ENCODE measurements around the gene SIGLEC12. TPM values are rescaled to one million over a fixed set of nuclear protein-coding genes. Genes with fewer than 3 reads are reported as not detected.

The SIGLEC12 gene
- total and polyA plus RNA-seq, 2 donors (not counting 3 experiments of a cell fraction or from before 2014, with no cell fraction given) = not detected

- dilution Hi-C loops (cut with MboI; ENCODE audit: extremely low pct_ligation_motif_present, low sequenced_read_pairs) = no loop called here
- FAIRE-seq (no peak), DNase-seq (ENCODE audit: low read depth, low spot score) (no peak)
- Histone ChIP-seq H3K27ac (ENCODE audit: insufficient read depth, low read depth, low read length) (no peak overlapping the region), H3K9ac (replicated peaks; ENCODE audit: extremely low read depth, insufficient read depth, low read length) (no peak overlapping the region), H3K9me1 (replicated peaks; ENCODE audit: control insufficient read depth, extremely low read depth, insufficient read depth, low read length) (no peaks in the 10 kb centered on the region), H3K79me2 (ENCODE audit: control insufficient read depth, insufficient read depth, low read length) (no peaks in the 10 kb centered on the region), H3K4me2 (ENCODE audit: insufficient read depth, low read length) (no peak overlapping the region), H2AFZ (ENCODE audit: low read depth, low read length) (no peak overlapping the region), H3K4me3 (replicated peaks in 1 of 3; ENCODE audit: insufficient read depth in 1 of 3, low read depth in 1 of 3, low read length in 3 of 3) (no peak overlapping the region), H3K36me3 (ENCODE audit: control insufficient read depth in 2 of 2, extremely low read depth in 1 of 2, insufficient read depth in 2 of 2, low read length in 2 of 2) (no peaks in the 10 kb centered on the region), H3K9me3 (replicated peaks; ENCODE audit: control insufficient read depth, insufficient read depth, low read length) (no peaks in the 10 kb centered on the region), H3K27me3 (ENCODE audit: control insufficient read depth in 2 of 2, insufficient read depth in 2 of 2, low read length in 2 of 2) (no peaks in the 10 kb centered on the region), H4K20me1 (replicated peaks; ENCODE audit: control insufficient read depth, extremely low read depth, insufficient read depth, low read length) (no peaks in the 10 kb centered on the region), H3K4me1 (ENCODE audit: control insufficient read depth, extremely low read depth, insufficient read depth, low read length) (no peaks in the 10 kb centered on the region)
- POLR2A ChIA-PET = no interaction called here
- no peak for TF ChIP-seq FOS (IDR thresholded peaks at IDR 0.05; ENCODE audit: borderline replicate concordance, insufficient read depth, low read length)
- no peak for TF ChIP-seq POLR2A (IDR thresholded peaks at IDR 0.05; ENCODE audit: low read depth, low read length)
- TF ChIP-seq EZH2 (IDR thresholded peaks at IDR 0.05; ENCODE audit: borderline replicate concordance, low read depth, low read length, severe bottlenecking) = no peak
- BruUV-seq (replicated peaks) = no TSS peak
- CTCF ChIA-PET = no interaction called here
- intact Hi-C loops (cut with micrococcal nuclease) = no loop called here
Observed at GRCh38 chr19:51488491-51488890, 13.1 kb downstream of the SIGLEC12 start.

- Histone ChIP-seq H3K36me3 (ENCODE audit: control insufficient read depth in 2 of 2, extremely low read depth in 1 of 2, insufficient read depth in 2 of 2, low read length in 2 of 2) (no peaks in the 10 kb centered on the region), H4K20me1 (replicated peaks; ENCODE audit: control insufficient read depth, extremely low read depth, insufficient read depth, low read length) (no peaks in the 10 kb centered on the region), H3K9me3 (replicated peaks; ENCODE audit: control insufficient read depth, insufficient read depth, low read length) (no peaks in the 10 kb centered on the region), H3K27me3 (ENCODE audit: control insufficient read depth in 2 of 2, insufficient read depth in 2 of 2, low read length in 2 of 2) (no peaks in the 10 kb centered on the region), H3K9me1 (replicated peaks; ENCODE audit: control insufficient read depth, extremely low read depth, insufficient read depth, low read length) (no peaks in the 10 kb centered on the region), H3K79me2 (ENCODE audit: control insufficient read depth, insufficient read depth, low read length) (no peaks in the 10 kb centered on the region), H3K9ac (replicated peaks; ENCODE audit: extremely low read depth, insufficient read depth, low read length) (no peak overlapping the region), H3K4me2 (ENCODE audit: insufficient read depth, low read length) (no peak overlapping the region), H2AFZ (ENCODE audit: low read depth, low read length) (no peak overlapping the region), H3K4me1 (ENCODE audit: control insufficient read depth, extremely low read depth, insufficient read depth, low read length) (no peaks in the 10 kb centered on the region), H3K27ac (ENCODE audit: insufficient read depth, low read depth, low read length) (no peak overlapping the region), H3K4me3 (replicated peaks in 1 of 3; ENCODE audit: insufficient read depth in 1 of 3, low read depth in 1 of 3, low read length in 3 of 3) (no peak overlapping the region)
- no peak for TF ChIP-seq FOS (IDR thresholded peaks at IDR 0.05; ENCODE audit: borderline replicate concordance, insufficient read depth, low read length)
- TF ChIP-seq JUN (IDR thresholded peaks at IDR 0.05; ENCODE audit: borderline replicate concordance, insufficient read depth, insufficient read length, low read depth) = no peak
- TF ChIP-seq POLR2A (IDR thresholded peaks at IDR 0.05; ENCODE audit: low read depth, low read length) = no peak
- TF ChIP-seq MYC (IDR thresholded peaks at IDR 0.05; ENCODE audit: low read depth, low read length) = no peak
- no peak for TF ChIP-seq GATA2 (IDR thresholded peaks at IDR 0.05; ENCODE audit: insufficient read depth, insufficient read length, low read depth, low read length)
- no peak for TF ChIP-seq POLR2AphosphoS5 (IDR thresholded peaks at IDR 0.05; ENCODE audit: insufficient read depth, low read depth, low read length)
- no peak for TF ChIP-seq MAX (IDR thresholded peaks at IDR 0.05; ENCODE audit: insufficient read depth, insufficient read length)
- TF ChIP-seq EZH2 (IDR thresholded peaks at IDR 0.05; ENCODE audit: borderline replicate concordance, low read depth, low read length, severe bottlenecking) = no peak
- TF ChIP-seq, protein P1, sequence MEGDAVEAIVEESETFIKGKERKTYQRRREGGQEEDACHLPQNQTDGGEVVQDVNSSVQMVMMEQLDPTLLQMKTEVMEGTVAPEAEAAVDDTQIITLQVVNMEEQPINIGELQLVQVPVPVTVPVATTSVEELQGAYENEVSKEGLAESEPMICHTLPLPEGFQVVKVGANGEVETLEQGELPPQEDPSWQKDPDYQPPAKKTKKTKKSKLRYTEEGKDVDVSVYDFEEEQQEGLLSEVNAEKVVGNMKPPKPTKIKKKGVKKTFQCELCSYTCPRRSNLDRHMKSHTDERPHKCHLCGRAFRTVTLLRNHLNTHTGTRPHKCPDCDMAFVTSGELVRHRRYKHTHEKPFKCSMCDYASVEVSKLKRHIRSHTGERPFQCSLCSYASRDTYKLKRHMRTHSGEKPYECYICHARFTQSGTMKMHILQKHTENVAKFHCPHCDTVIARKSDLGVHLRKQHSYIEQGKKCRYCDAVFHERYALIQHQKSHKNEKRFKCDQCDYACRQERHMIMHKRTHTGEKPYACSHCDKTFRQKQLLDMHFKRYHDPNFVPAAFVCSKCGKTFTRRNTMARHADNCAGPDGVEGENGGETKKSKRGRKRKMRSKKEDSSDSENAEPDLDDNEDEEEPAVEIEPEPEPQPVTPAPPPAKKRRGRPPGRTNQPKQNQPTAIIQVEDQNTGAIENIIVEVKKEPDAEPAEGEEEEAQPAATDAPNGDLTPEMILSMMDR (IDR thresholded peaks at IDR 0.05; ENCODE audit: extremely low read depth in 1 of 2, insufficient read depth in 1 of 2, low read depth in 1 of 2, low read length in 2 of 2) = no peak
- BruUV-seq (replicated peaks) = no TSS peak
- dilution Hi-C loops (cut with MboI; ENCODE audit: extremely low pct_ligation_motif_present, low sequenced_read_pairs) (no loop called here), intact Hi-C loops (cut with micrococcal nuclease) (no loop called here)
- ChIA-PET POLR2A (no interaction called here), CTCF (interaction anchor here (1.1 to 1.7 kb wide), 4 partner anchors 12 to 175 kb away, joined by 3 to 6 read pairs (median 4); no protein-coding TSS in a partner anchor)
- FAIRE-seq (no peak), DNase-seq (ENCODE audit: low read depth, low spot score) (no peak)
Observed at GRCh38 chr19:51485960-51486660, 15.5 kb downstream of the SIGLEC12 start.
